Measurements from ENCODE around the gene SPG7.

The SPG7 gene

DNA sequence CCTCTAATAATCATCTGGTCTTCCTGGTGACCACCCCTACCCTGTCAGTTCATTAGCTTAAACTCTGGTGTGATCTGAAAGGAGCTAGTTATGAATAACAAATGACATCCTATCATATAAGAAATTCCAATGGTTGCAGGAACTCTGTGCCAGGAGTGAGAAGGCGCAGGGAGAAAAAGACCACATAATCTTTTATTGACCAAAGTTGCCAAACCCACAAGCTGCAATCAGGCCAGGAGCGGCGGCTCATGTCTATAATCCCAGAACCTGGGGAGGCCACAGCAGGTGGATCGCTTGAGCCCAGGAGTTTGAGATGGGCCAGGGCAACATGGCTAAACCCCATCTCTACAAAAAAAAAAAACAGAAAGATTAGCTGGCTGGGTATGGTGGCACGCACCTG, 41.3 kb upstream of the SPG7 start:
- Histone ChIP-seq H3K27me3 (replicated peaks; ENCODE audit: control insufficient read depth, insufficient read depth, low read length) (no peaks in the 10 kb centered on the region), H3K36me3 (ENCODE audit: control insufficient read depth, insufficient read depth, low read length) (peaks cover 2% of the 10 kb centered on the region), H3K4me3 (replicated peaks; ENCODE audit: low read depth, low read length) (no peak overlapping the region)
- TF ChIP-seq CTCF (IDR thresholded peaks at IDR 0.05; ENCODE audit: insufficient read depth, low read length, poor library complexity, severe bottlenecking) = no peak
- DNase-seq (ENCODE audit: extremely low read depth, insufficient read length) = no peak

- Histone ChIP-seq H3K4me3 (replicated peaks; ENCODE audit: low read depth, low read length) (no peak overlapping the region), H3K36me3 (ENCODE audit: control insufficient read depth, insufficient read depth, low read length) (peaks cover 2% of the 10 kb centered on the region), H3K27me3 (replicated peaks; ENCODE audit: control insufficient read depth, insufficient read depth, low read length) (no peaks in the 10 kb centered on the region)
- TF ChIP-seq CTCF (IDR thresholded peaks at IDR 0.05; ENCODE audit: insufficient read depth, low read length, poor library complexity, severe bottlenecking) = no peak
- no peak for DNase-seq (ENCODE audit: extremely low read depth, insufficient read length)
Observed at GRCh38 chr16:89467382-89467781, 40.8 kb upstream of the SPG7 start.

DNA sequence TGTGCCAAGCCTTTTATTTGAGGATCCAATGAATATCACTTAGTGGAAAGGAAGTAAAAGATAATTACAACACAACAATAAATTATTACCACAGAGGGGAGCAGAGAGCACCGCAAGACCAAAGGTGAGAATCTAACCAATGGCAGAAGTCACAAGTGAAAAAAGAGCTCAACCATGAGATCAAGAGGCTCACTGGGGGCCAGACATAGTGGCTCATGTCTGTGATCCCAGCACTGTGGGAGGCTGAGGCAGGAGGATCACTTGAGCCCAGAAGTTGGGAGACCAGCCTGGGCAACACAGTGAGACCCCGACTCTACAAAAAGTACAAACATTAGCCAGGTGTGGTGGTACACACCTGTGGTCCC, 35.5 kb upstream of the SPG7 start:
- Histone ChIP-seq H3K27me3 (replicated peaks; ENCODE audit: control insufficient read depth, insufficient read depth, low read length) (no peaks in the 10 kb centered on the region), H3K36me3 (ENCODE audit: control insufficient read depth, insufficient read depth, low read length) (no peaks in the 10 kb centered on the region; the same call in none of the 2 replicates), H3K4me3 (replicated peaks; ENCODE audit: low read depth, low read length) (no peak overlapping the region)
- no peak for DNase-seq (ENCODE audit: extremely low read depth, insufficient read length)
- no peak for TF ChIP-seq CTCF (IDR thresholded peaks at IDR 0.05; ENCODE audit: insufficient read depth, low read length, poor library complexity, severe bottlenecking)

DNA sequence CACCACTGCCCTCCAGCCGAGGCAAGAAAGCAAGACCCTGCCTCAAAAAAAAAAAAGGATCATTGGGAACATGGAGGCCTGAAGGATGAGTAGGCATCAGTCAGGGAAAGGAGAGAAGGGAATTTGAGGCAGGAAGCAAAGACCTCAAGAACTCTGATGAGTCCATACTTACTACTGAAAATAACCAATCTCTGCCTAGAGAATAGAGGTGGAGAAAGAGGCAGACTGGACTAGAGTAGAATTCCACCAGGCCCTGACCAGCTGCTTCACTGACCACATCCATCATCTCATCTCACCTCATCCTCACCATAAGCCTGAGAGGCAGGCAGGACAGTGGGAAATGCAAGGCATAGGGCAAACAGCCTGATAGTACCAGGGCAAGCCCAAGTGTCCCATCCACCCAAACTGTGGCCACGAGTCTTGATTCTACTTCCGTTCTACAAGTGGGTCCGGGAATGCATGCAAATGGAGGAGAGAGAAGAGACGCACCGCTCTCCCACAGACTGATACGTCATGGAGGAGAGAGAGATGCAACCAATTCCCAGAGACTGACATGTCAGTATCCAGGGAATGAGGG, 35.0 kb upstream of the SPG7 start:
- TF ChIP-seq CTCF (IDR thresholded peaks at IDR 0.05; ENCODE audit: insufficient read depth, low read length, poor library complexity, severe bottlenecking) = no peak
- DNase-seq (ENCODE audit: extremely low read depth, insufficient read length) = no peak
- Histone ChIP-seq H3K4me3 (replicated peaks; ENCODE audit: low read depth, low read length) (no peak overlapping the region), H3K36me3 (ENCODE audit: control insufficient read depth, insufficient read depth, low read length) (no peaks in the 10 kb centered on the region; the same call in none of the 2 replicates), H3K27me3 (replicated peaks; ENCODE audit: control insufficient read depth, insufficient read depth, low read length) (no peaks in the 10 kb centered on the region)

DNA sequence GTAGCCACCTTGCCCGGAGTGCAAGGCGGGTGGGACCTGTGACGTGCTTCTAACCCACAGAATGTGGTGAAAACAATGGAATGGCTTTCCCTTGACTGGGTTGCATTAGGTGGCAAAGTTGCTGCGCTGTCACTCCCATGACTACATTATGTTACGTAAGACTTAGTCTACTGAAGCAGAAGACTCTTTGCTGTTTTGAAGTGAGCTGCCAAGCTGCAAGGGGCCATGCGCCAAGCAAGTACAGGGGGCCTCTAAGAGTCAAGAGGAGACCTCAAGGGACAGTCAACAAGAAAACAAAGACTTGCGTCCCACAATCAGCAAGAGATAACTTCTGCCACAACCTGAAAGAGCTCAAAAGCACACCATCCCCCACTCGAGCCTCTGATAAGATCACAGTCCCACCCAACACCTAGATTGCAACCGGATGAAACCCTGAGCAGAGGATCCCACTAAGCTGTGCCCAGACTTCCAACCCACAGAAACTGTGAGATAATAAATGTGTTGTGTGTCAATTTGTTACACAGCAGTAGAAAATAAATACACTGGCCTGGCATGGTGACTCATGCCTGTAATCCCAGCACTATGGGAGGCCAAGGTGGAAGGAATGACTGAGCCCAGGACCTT, 34.3 kb upstream of the SPG7 start:
- Histone ChIP-seq H3K27me3 (replicated peaks; ENCODE audit: control insufficient read depth, insufficient read depth, low read length) (no peaks in the 10 kb centered on the region), H3K36me3 (ENCODE audit: control insufficient read depth, insufficient read depth, low read length) (no peaks in the 10 kb centered on the region; the same call in none of the 2 replicates), H3K4me3 (replicated peaks; ENCODE audit: low read depth, low read length) (no peak overlapping the region)
- no peak for DNase-seq (ENCODE audit: extremely low read depth, insufficient read length)
- TF ChIP-seq CTCF (IDR thresholded peaks at IDR 0.05; ENCODE audit: insufficient read depth, low read length, poor library complexity, severe bottlenecking) = no peak
